ENCODE results near the gene OR56A5. TPM values are rescaled to one million over a fixed set of nuclear protein-coding genes. Genes with fewer than 3 reads are reported as not detected.

OR56A5 gene
- total and polyA plus RNA-seq, 4 donors, result not detected

DNA sequence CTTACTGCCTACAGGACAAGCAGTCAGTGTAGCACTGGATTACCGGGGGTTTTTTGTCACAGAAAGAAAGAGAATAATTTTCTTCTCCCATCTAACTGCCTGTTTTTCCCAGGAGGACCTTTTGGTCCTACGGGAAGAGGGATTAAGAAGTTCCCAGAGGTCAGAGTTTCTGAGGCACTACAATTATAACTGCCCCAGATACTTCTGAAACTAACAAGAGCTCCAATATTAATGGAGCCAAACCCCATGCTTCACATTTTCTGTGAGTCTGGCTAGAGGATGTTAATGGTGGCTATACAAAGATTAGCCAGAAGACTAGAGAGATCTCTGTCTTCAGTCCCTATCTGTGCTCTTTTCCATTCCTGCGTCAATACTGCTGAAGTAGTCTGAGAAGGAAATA lies 26.3 kb downstream of the OR56A5 start, which contains the start of gene OR56A3:
OR56A3 (plus strand) TSS at position 301 of the 400 bp plus-strand sequence. CDS start 5,096 bp downstream, outside the sequence.
- no peak for TF ChIP-seq NR2F2 (IDR thresholded peaks at IDR 0.05)
- TF ChIP-seq RAD21 (IDR thresholded peaks at IDR 0.05), result no peak
- TF ChIP-seq YY1 (IDR thresholded peaks at IDR 0.05), result no peak
- TF ChIP-seq, protein P1, sequence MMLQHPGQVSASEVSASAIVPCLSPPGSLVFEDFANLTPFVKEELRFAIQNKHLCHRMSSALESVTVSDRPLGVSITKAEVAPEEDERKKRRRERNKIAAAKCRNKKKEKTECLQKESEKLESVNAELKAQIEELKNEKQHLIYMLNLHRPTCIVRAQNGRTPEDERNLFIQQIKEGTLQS (IDR thresholded peaks at IDR 0.05), result no peak
- TF ChIP-seq RXRA (IDR thresholded peaks at IDR 0.05), result no peak
- TF ChIP-seq HNF4G (IDR thresholded peaks at IDR 0.05), result no peak
- TF ChIP-seq, protein P2, sequence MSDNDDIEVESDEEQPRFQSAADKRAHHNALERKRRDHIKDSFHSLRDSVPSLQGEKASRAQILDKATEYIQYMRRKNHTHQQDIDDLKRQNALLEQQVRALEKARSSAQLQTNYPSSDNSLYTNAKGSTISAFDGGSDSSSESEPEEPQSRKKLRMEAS (IDR thresholded peaks at IDR 0.05), result no peak
- TF ChIP-seq ZBTB33 (IDR thresholded peaks at IDR 0.05), result no peak
- no peak for TF ChIP-seq FOXA2 (IDR thresholded peaks at IDR 0.05)
- TF ChIP-seq, protein P3, sequence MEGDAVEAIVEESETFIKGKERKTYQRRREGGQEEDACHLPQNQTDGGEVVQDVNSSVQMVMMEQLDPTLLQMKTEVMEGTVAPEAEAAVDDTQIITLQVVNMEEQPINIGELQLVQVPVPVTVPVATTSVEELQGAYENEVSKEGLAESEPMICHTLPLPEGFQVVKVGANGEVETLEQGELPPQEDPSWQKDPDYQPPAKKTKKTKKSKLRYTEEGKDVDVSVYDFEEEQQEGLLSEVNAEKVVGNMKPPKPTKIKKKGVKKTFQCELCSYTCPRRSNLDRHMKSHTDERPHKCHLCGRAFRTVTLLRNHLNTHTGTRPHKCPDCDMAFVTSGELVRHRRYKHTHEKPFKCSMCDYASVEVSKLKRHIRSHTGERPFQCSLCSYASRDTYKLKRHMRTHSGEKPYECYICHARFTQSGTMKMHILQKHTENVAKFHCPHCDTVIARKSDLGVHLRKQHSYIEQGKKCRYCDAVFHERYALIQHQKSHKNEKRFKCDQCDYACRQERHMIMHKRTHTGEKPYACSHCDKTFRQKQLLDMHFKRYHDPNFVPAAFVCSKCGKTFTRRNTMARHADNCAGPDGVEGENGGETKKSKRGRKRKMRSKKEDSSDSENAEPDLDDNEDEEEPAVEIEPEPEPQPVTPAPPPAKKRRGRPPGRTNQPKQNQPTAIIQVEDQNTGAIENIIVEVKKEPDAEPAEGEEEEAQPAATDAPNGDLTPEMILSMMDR (IDR thresholded peaks at IDR 0.05; ENCODE audit: low read depth, low read length, missing input control), result no peak
- TF ChIP-seq JUND (IDR thresholded peaks at IDR 0.05), result no peak
- no peak for TF ChIP-seq HNF4A (conservative IDR thresholded peaks at IDR 0.05)
- no peak for TF ChIP-seq EGR1 (IDR thresholded peaks at IDR 0.05; ENCODE audit: low read depth in 2 of 2)
- TF ChIP-seq GABPA (IDR thresholded peaks at IDR 0.05 in 1 of 2, conservative IDR thresholded peaks at IDR 0.05 in 1 of 2), result no peak
- TF ChIP-seq REST (IDR thresholded peaks at IDR 0.05), result no peak
- TF ChIP-seq SP1 (IDR thresholded peaks at IDR 0.05), result no peak
- no peak for TF ChIP-seq TAF1 (conservative IDR thresholded peaks at IDR 0.05)
- 72% methylated on average over 3 of the region's 3 CpGs for WGBS

More for the DNA sequence above, 26.3 kb downstream of the OR56A5 start, which contains the start of gene OR56A3:
- H3K36me3 ChIP-seq (ENCODE audit: control insufficient read depth in 4 of 4, insufficient read depth in 3 of 4, low read depth in 1 of 4, low read length in 3 of 4), result no peaks in the 10 kb centered on the region
- peaks cover 0 to 2% (median 0%) of the 10 kb centered on the region in 4 donors for H3K9me3 ChIP-seq (ENCODE audit: control insufficient read depth in 4 of 4, low read length in 3 of 4)
- no peak for DNase-seq (ENCODE audit: low spot score)
- H3K4me3 ChIP-seq (ENCODE audit: low read depth in 1 of 3, low read length in 3 of 3), result no peak within 1 kb of the TSS
- no peaks in the 10 kb centered on the region for H3K27me3 ChIP-seq (ENCODE audit: control insufficient read depth in 4 of 4, insufficient read depth in 4 of 4, low read length in 3 of 4)
- H3K27ac ChIP-seq (ENCODE audit: low read depth in 1 of 2, low read length in 2 of 2), result no peak within 1 kb of the TSS
- no peak within 1 kb of the TSS for H3K9ac ChIP-seq (ENCODE audit: low read depth in 1 of 2, low read length in 2 of 2)
- H3K4me1 ChIP-seq (ENCODE audit: control insufficient read depth in 4 of 4, insufficient read depth in 4 of 4, low read length in 3 of 4), result no peaks in the 10 kb centered on the region
